HG02623 (cell line): ENCODE results near the gene PIANP.

Experiments used
- ATAC-seq: cut with Tn5 transposase; IDR thresholded peaks from one replicate; pipeline ENCODE4 v1.9.1; 2021; ENCODE audit warnings: moderate library complexity; ENCODE audit not compliant: unreplicated experiment

PIANP gene

DNA sequence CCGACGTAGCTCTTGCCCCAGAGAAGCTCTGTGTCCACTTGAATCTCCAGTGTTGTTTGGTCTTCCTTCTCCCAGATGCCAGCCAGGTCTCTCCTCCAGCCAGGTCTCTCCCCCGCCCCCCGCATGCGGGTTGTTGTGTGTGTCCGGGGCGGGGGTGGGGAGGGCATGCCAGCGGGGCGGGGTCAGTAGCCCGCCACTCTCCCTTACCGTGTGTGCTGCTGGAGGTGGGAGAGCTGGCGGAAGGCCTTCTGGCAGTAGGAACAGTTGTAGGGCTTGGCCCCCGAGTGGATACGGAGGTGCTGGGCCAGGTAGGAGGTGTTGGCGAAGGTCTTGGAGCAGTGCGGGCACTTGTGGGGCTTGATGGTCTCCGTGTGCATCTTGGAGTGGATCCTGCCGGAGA is 28.5 kb downstream of the PIANP start:
- no peak for ATAC-seq

DNA sequence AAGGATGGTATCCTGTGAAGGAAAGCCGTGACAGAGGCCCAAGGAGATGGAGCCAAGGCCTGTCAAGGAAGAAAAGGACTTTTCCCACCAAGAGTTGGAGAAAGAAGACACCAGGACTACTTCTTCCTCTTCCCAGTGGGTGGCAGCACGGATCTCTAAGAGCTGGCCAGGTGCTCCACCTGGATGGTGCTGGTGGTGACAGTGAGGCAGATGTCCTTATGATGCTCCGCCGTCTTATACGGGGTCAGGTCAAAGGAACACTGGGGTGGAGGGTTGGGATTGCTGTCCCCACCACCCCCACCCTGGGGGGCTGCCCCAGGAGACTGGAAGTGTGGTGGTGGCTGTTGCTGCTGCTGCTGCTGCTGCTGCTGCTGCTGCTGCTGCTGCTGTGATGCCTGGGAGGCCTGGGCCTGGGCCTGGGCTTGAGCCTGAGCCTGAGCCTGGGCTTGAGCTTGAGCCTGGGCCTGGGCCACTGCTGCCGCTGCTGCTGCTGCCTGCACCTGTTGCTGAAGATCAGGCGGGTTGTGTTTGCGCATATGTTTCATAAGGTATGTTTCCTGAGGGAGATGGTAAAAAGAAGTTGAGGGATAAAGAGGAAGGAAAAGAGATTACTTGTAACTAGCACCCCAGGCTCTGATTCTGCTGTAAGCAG is 32.9 kb downstream of the PIANP start:
- ATAC-seq: no peak

DNA sequence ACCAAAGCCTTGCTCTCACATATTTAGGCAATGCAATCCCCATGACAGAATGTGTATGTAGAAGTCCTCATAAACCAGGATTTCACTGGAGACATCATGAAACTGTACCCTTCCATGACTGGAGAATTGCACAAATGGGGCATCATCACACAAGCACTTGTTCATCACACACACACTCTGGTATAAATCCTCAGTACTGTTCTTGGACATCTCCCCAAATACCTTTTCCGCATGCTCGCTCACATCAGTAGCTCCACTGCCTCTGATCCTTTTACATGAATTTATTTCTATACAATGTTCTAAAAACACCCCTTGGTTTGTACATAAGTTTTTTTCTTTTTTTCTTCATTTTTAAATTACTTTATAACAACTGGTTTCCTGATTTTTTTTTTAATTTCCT is 34.4 kb downstream of the PIANP start:
- no peak for ATAC-seq

DNA sequence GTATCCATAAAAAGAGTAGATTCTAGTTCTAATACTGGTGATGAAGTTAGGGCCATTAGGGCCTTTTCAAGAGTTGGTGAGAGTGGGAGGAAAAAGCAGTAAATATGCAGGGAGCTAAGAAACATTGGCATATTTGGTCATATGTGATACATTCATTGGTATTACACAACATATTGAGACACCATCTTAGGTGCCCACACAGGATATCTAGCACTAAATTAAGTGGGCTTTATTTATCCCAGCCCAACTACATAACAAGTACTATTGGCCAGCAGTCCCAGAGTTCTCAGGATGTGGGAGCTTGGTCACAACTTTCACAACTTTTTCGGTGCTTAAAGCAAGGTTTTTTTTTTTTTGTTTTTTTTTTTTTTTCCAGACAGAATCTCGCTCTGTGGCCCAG is 35.7 kb downstream of the PIANP start:
- no peak for ATAC-seq

DNA sequence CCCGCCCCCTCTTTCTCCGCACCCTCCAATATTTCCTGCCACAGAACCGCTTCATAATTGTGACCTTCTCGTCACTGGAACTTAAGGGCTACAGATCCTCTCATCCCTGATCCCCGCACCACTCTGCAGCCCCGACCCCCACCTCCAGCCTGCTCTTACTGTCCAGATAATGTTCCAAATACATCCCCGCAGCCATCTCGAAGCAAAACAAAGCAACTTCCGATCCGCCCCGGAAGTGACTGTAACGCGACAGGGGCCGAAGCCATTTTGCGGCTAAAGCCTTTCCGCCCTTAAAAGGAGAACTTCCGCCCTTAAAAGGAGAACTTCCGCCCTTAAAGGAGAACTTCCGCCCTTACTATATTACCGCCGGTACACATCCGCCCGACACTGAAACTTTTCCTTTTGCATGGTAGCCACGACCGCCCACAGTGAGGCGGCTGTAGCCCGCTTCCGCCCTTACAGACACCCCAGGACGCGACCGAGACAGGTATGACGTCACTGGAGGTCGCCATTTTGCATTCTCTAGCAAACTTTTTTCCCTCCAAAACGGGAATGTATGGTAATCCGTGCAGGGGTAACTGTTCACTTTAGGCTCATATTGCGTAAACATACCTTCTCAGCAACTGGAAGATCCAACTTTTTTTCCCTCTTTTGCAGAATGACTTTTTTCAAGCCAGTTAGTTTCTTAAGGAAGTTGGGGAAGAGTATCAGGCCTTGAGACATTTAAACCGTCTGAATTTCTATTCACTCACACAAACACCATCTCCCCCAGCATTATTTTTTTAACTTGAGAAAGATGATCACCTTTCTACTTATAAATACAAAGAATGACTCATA is 37.5 kb downstream of the PIANP start, which contains the start of gene ING4:
ING4 (minus strand) TSS at position 214 of the 837 bp plus-strand sequence; CDS start at position 196, 18 bp downstream.
- ATAC-seq: peak; percentile 94

DNA sequence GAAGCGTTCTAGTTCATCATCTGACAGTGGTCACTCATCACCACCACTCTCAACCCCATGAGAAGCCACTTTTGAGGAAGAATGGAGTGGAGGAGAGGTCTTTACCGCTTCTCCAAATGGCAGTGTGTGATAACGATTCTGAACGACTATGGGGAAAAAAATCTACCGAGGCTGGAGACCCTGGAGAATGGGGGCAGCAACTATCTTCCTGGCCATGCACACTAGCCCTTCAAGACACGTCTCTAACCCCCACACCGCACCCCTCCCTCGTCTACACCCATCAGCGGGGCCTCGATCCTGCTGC is 38.1 kb downstream of the PIANP start:
- ATAC-seq: no peak

DNA sequence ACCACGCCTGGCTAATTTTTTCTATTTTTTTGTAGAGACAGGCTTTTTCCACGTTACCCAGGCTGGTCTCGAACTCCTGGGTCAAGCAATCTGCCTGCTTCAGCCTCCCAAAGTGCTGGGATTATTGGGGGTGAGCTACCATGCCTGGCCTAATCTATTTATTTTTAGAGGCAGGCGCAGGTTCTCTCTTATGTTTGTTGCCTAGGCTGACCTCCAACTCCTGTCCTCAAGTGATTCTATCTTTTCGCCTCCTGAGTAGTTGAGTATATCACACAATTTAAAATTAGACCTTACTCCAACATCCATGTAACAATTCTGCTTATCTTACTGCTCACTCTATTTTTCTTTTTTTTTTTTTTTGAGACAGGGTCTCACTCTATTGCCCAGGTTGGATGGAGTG is 46.6 kb downstream of the PIANP start:
- ATAC-seq: no peak

DNA sequence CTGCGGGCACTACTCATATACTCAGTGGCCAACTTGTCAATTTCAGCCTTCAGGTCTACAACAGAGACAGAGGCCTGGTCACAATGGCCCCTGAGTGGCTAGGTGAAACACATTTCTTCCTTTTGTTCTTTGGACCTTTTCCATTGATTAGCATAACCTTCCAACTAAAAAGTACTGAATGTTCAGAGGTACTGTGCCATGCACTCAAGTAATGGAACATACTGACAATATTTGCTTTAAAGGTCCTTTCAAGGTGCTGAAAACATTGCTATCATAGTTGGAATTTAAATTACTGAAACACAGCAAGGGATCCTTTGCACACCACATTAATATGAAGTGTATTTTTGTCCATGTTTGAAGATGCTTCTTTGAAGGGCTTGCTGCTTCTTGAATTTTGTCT is 47.3 kb downstream of the PIANP start:
- no peak for ATAC-seq

DNA sequence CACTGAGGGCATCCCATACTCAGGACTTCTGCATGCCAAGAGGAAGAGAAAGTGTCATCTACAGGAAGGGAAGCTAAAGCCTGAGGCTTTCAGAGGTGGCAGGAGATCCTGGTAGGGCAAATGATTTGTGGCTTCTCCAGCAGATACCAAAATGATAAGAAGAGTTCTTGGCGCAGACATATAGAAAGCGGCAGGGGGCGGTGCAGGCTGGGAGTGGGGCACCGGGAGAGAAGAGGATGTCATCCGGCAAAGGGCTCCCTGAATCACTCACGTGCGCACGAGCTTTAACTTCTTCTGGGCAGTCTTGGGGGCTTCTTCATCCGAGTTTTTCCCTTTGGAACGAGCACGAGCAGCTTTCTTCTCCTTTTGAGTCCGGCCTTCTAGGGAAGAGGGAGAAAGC is 48.2 kb downstream of the PIANP start:
- no peak for ATAC-seq

DNA sequence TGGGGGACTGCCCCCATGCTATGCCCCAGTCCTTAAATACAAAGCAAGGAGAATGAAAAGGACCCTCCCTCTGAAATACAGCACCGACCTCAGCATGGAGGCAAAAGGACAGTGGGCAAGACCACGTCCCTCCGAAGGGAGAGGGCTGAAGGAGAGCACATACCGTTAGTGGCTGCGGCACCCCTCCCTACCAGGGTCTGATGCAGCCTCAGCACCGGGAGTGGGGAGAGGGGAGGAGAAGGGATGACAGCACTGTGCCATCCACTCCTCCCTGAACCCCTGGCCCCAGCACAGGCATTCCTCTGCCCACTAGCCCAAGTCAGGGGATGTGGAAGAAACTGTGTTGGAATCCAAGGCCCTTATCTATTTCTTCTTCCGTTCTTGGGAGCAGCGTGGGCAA is 49.8 kb downstream of the PIANP start:
- no peak for ATAC-seq

DNA sequence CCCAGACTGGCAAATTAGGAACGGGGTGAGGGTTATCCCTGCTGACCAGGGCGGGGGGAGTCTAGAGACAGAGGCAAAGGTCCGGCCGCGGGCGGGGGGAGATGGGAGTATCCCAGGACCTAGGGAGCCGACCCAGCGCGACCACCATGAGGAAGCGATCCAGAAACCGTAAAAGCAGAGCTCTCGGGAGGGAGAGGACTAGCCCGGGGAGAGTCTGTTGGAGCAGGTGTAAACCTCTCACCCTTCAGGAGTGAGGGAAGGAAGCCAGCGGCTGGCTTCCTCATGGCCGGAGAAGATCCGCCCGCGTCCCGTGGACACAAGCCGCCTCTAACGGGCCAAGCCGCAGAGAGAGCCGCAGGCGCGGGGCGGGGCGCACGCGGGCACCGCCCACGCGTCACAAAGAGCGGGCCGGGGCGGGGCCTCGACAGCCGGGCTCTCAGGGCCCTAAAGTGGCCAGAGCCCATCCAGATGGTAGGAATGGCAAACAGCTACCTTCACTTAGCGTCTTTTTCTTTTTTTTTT is 53.5 kb downstream of the PIANP start, which contains the start of gene ACRBP:
ACRBP (minus strand) TSS at position 350 of the 522 bp plus-strand sequence; CDS start at position 284, 66 bp downstream.
- ATAC-seq: no peak

DNA sequence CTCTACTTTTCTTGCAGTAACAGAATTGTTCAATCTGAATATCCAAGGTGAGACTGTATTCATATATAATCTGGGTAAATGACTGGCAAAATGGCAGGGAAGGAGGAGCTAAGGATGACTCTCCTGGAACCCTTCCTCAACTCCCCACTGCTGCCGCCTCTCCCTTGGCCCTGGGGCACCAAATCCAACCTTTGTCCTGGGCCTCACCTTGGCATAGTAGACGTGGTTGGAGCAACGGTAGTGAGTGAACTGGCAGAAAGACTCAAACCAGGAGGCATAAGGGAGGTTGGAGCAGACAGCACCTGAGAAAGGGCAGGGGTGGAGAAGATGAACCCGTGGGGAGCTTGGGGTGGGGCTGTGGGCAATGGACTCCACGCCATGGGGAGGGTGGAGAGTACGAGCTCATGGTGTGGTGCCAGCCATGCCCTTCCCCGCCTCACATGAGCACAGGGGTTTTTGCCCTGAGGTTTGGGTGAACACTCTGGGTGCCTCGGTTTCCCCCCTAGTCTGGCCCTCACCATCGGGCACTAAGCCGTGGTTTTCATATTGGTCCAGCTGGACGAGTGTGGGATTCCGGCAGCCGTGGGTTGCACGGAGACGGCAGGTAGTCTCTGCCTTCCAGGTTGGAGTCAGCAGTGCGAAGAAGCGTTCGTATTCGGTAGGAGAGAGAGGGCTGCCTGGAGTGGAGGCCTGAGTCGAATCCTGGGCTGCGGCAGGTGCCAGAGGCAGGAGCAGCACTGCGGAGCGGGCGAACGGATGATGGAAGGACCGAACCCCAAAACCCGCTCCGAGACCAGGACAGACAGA is 54.1 kb downstream of the PIANP start:
- ATAC-seq: no peak

DNA sequence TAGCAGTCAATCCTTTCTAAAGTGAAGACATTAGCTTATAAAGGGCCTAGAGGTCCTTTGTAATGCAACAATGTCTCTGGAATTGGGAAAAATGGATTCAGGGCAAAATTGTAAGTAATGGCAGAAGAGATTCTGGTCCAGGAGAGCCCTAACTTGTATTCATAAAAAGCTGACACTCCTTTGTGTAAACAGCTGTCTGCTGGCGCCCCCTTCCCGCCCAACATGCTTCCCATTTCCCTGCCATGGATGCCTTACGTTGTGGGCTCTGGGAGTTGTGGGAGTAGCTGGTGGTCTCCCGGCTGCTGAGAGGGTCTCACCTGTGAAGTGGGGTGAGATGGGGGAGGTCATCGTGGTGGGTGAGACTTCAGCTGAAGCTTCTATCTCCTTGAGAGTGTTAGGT is 55.7 kb downstream of the PIANP start:
- no peak for ATAC-seq

DNA sequence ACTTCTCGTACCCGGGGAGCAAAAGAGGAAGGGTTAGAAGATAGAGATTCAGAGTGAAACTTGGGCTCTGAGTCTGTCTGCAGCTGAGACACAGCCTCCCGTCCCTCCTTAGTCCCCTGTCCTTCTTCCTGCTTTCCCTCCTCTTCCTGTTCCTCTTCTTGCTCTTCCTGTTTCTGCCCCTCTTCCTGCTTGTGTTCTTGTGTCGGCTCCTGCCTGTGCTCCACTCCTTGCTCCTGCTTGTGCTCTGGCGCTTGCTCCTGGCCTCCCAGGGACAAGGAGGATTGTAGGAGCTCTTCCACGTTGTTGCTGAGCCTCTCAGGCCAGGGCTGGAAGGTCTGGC is 56.4 kb downstream of the PIANP start:
- no peak for ATAC-seq
